ENCODE data around the gene CD1C.

DNA sequence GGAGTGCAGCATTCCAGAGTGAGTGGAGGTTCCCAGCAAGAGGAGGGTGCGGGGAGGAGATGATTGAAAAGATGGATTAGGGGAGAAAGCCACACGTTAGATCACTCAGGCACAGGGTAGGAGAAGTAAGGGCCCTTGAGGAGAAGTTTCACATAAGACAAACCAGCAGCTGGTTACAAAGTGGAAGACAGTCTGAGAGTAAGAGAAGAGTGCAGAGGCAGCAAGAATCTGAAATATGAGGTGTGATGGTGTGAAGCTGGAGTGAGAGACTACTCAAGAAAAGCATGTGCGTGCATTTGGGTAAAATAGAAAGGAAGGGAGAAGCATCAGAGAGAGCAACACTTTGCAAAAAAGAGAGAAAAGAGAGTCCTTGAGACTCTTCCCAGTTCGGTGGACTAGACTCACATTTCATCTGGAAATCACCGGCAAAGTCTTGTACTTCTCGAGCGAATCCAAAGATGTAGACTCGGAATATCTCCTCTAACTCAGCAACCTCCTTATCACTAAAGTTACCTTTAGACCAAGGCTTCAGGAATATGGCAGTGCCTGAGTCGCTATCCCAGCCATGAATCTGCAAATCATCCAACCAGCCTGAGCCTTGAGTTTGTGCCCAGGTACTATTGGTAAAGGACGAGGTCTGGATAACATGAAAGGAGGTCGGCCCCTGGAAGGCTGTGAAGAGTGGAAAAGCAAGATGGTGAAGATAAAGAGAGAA, 40.8 kb downstream of the CD1C start:
- no peak for TF ChIP-seq GATA3 (IDR thresholded peaks at IDR 0.05; ENCODE audit: low read depth, low read length)
- no peak for TF ChIP-seq GATA2 (IDR thresholded peaks at IDR 0.05; ENCODE audit: low read depth, low read length)
